ENCODE measurements around the gene ADI1.

DNA sequence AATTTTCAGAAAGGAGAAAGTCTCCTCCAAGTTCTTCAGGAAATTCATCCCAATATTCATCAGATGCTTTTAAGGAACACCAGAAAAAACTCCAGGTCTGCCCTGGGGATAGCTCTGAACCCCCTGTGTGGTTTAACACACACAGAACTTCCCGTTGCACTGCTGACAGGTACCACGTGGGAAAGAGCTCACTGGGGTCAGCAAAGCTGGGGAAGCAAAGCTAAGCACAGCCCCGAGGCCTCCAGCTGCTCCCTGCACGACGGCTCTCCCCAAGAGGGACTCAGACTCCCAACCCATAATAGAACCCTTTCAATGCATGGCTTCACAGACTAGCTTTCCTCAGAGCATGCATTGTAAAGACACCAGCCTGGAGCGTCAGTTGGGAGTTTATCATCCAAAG lies 28.0 kb downstream of the ADI1 start:
- TF ChIP-seq, protein P1, sequence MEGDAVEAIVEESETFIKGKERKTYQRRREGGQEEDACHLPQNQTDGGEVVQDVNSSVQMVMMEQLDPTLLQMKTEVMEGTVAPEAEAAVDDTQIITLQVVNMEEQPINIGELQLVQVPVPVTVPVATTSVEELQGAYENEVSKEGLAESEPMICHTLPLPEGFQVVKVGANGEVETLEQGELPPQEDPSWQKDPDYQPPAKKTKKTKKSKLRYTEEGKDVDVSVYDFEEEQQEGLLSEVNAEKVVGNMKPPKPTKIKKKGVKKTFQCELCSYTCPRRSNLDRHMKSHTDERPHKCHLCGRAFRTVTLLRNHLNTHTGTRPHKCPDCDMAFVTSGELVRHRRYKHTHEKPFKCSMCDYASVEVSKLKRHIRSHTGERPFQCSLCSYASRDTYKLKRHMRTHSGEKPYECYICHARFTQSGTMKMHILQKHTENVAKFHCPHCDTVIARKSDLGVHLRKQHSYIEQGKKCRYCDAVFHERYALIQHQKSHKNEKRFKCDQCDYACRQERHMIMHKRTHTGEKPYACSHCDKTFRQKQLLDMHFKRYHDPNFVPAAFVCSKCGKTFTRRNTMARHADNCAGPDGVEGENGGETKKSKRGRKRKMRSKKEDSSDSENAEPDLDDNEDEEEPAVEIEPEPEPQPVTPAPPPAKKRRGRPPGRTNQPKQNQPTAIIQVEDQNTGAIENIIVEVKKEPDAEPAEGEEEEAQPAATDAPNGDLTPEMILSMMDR (IDR thresholded peaks at IDR 0.05) = no peak
- no peak for TF ChIP-seq POLR2AphosphoS5 (IDR thresholded peaks at IDR 0.05)

Data from esophagus muscularis mucosa (tissue), 3 donors.